DLD1 (cell line): ENCODE results near the gene ARID1B.

Source experiments
- in situ Hi-C: cut with HindIII; loops from 2 replicates; pipeline ENCODE4 v1.10.0; 2017; ENCODE audit warnings: low sequenced_read_pairs

ARID1B gene

GRCh38 chr6:156849806-156850205 lies 72.6 kb downstream of the ARID1B start:
- in situ Hi-C loops = no loop called here

GRCh38 chr6:156850353-156850752 lies 73.2 kb downstream of the ARID1B start:
- in situ Hi-C loops = no loop called here

- in situ Hi-C loops = no loop called here
Observed at GRCh38 chr6:156851454-156851921, 74.3 kb downstream of the ARID1B start.

GRCh38 chr6:156852147-156852857 lies 75.1 kb downstream of the ARID1B start:
- in situ Hi-C loops = no loop called here

GRCh38 chr6:156852858-156853216 lies 75.7 kb downstream of the ARID1B start:
- in situ Hi-C loops = no loop called here

- in situ Hi-C loops = no loop called here
Observed at GRCh38 chr6:156853733-156854132, 76.6 kb downstream of the ARID1B start.

- in situ Hi-C loops = no loop called here
Observed at GRCh38 chr6:156854466-156855161, 77.4 kb downstream of the ARID1B start.

- in situ Hi-C loops = no loop called here
Observed at GRCh38 chr6:156857573-156857972, 80.4 kb downstream of the ARID1B start.

GRCh38 chr6:156859686-156860085 lies 82.5 kb downstream of the ARID1B start:
- in situ Hi-C loops = no loop called here

- in situ Hi-C loops = no loop called here
Observed at GRCh38 chr6:156862711-156863110, 85.5 kb downstream of the ARID1B start.

GRCh38 chr6:156863504-156863903 lies 86.3 kb downstream of the ARID1B start:
- in situ Hi-C loops = no loop called here

- in situ Hi-C loops = no loop called here
Observed at GRCh38 chr6:156864557-156864956, 87.4 kb downstream of the ARID1B start.

GRCh38 chr6:156865019-156865629 lies 87.9 kb downstream of the ARID1B start:
- in situ Hi-C loops = no loop called here

GRCh38 chr6:156866220-156867015 lies 89.2 kb downstream of the ARID1B start:
- in situ Hi-C loops = no loop called here

GRCh38 chr6:156867121-156867520 lies 89.9 kb downstream of the ARID1B start:
- in situ Hi-C loops = no loop called here

GRCh38 chr6:156868385-156868784 lies 91.2 kb downstream of the ARID1B start:
- in situ Hi-C loops = no loop called here

- in situ Hi-C loops = no loop called here
Observed at GRCh38 chr6:156869980-156870398, 92.8 kb downstream of the ARID1B start.

- in situ Hi-C loops = no loop called here
Observed at GRCh38 chr6:156870924-156871539, 93.9 kb downstream of the ARID1B start.

GRCh38 chr6:156872903-156873302 lies 95.7 kb downstream of the ARID1B start:
- in situ Hi-C loops = no loop called here

GRCh38 chr6:156873654-156874380 lies 96.6 kb downstream of the ARID1B start:
- in situ Hi-C loops = no loop called here
